Hepatocyte (in vitro differentiated cells): Measurements from ENCODE around the gene EME2.

Experiments
- EZH2 ChIP-seq: fragments of 200-600 bp; sonication (generic); IDR thresholded peaks from 2 replicates; pipeline ENCODE4 v1.6.1; 2016; ENCODE audit warnings: antibody characterized with exemption, mild to moderate bottlenecking, borderline replicate concordance
- EZH2phosphoT487 ChIP-seq: fragments of 200-600 bp; sonication (generic); IDR thresholded peaks from one replicate; pipeline ENCODE4 v1.6.1; 2018; ENCODE audit warnings: antibody characterized with exemption, mild to moderate bottlenecking, low read depth, moderate library complexity; ENCODE audit not compliant: unreplicated experiment, severe bottlenecking
- TF ChIP-seq, protein P1 (sequence below): fragments of 200-600 bp; sonication (generic); IDR thresholded peaks from 2 replicates; pipeline ENCODE4 v1.5.1; 2016; ENCODE audit warnings: antibody characterized with exemption, mild to moderate bottlenecking; ENCODE audit not compliant: poor library complexity

DNA sequence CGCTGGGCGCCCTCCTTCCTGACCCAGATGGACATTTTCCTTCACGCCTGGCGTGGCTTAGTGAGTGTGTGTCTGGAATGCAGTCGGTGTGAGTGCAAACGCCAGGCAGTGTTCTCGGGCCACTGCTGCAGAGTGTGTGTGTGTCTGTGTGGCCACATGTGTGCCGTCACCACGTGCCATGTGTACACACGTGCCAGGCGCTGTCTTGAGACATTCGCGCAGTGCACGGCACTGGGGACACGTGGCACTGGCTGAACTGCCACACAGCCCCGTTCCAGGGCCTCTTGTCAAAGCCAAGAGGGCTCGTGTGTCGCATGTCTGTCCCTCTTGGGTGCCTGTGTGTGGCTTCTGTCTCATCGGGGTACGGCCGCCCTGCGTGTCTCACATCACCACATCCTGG is 37.8 kb upstream of the EME2 start:
- TF ChIP-seq, protein P1, sequence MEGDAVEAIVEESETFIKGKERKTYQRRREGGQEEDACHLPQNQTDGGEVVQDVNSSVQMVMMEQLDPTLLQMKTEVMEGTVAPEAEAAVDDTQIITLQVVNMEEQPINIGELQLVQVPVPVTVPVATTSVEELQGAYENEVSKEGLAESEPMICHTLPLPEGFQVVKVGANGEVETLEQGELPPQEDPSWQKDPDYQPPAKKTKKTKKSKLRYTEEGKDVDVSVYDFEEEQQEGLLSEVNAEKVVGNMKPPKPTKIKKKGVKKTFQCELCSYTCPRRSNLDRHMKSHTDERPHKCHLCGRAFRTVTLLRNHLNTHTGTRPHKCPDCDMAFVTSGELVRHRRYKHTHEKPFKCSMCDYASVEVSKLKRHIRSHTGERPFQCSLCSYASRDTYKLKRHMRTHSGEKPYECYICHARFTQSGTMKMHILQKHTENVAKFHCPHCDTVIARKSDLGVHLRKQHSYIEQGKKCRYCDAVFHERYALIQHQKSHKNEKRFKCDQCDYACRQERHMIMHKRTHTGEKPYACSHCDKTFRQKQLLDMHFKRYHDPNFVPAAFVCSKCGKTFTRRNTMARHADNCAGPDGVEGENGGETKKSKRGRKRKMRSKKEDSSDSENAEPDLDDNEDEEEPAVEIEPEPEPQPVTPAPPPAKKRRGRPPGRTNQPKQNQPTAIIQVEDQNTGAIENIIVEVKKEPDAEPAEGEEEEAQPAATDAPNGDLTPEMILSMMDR: no peak
- TF ChIP-seq EZH2: no peak
- no peak for TF ChIP-seq EZH2phosphoT487
